Omental fat pad (tissue), 4 donors: ENCODE data around the gene EXPH5. TPM values are rescaled to one million over a fixed set of nuclear protein-coding genes. Genes with fewer than 3 reads are reported as not detected.

Experiments
- ATAC-seq: fragments of 150-250 bp; one replicate; pipeline ENCODE4 v1.9.1; 2016; ENCODE audit warnings: mild to moderate bottlenecking, moderate library complexity; ENCODE audit not compliant: low FRiP score
- DNase-seq: peaks from one replicate; pipeline ENCODE4 v3.0.0-alpha.2; 2019; ENCODE audit warnings: low spot score
- total RNA-seq, 4 donors: library from RNA; depleted of rRNA; stranded (reverse); fragments of >200 nt; gene quantifications; one replicate each; pipeline ENCODE4 v1.1.0, GENCODE V29; 2016
- TF ChIP-seq, protein P1 (sequence below), 3 donors: fragments of 450-650 bp; IDR thresholded peaks; one replicate each; pipeline ENCODE4 v1.5.1; 2016 to 2017; ENCODE audit warnings: antibody characterized with exemption in 3 of 3, mild to moderate bottlenecking in 3 of 3, moderate library complexity in 2 of 3

The EXPH5 gene
- total RNA-seq, 4 donors from 2014 or later, result 0.32 to 1.8 (median 0.71) TPM

DNA sequence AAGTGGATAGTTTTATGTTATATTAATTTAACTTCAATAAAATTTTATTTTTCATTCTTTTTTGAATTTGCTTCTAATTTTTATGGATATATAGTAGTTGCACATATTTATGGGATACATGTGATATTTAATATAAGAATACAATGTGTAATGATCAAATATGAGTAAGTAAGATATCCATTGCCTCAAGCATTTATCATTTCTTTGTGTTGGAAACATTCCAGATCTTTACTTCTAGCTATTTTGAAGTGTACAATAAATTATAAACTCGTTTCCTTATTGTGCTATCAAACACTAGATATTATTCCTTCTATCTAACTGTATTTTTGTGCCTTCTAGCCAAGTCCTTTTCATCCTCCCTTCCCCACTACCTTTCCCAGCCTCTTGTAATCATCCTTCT lies 17.0 kb downstream of the EXPH5 start:
- TF ChIP-seq, protein P1, sequence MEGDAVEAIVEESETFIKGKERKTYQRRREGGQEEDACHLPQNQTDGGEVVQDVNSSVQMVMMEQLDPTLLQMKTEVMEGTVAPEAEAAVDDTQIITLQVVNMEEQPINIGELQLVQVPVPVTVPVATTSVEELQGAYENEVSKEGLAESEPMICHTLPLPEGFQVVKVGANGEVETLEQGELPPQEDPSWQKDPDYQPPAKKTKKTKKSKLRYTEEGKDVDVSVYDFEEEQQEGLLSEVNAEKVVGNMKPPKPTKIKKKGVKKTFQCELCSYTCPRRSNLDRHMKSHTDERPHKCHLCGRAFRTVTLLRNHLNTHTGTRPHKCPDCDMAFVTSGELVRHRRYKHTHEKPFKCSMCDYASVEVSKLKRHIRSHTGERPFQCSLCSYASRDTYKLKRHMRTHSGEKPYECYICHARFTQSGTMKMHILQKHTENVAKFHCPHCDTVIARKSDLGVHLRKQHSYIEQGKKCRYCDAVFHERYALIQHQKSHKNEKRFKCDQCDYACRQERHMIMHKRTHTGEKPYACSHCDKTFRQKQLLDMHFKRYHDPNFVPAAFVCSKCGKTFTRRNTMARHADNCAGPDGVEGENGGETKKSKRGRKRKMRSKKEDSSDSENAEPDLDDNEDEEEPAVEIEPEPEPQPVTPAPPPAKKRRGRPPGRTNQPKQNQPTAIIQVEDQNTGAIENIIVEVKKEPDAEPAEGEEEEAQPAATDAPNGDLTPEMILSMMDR (IDR thresholded peaks at IDR 0.05), result no peak
- ATAC-seq (no peak), DNase-seq (no peak)

DNA sequence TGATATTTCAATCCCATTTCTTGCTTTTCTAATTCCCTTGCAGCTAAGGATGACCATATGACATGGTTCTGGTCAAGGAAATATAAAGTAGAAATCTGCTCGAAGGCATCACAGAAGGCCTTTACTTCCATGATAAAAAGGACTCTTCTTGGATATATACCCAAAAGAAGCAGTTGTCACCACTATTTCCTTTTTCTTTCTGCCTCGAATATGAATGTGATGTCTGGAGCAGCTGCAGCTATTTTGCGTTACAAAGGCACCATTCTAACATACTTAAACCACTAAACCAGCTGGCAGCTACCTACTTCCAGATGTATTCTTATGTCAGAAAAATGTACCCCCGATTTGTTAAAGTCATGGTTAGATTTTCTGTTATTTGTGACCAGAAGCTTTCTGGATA lies 18.9 kb downstream of the EXPH5 start:
- DNase-seq, result no peak

DNA sequence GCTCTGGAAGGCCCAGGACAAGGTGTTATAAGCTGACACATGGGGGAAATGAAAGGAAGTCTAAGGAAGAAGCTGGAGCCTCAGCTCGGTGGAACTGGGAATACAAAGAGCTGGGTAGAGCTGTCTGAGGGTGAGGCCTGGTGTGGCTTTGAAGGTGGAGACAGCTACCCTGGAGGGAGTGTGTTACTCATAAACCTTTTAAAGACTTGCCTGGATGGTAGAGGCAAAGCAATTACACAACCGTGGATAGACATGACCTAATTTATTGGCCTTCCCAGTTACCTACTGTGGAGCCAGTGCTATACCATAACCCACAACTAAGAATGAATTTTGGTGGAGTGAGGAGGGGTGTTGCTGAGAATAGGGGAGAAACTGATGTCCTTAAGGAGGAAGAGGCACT lies 22.6 kb downstream of the EXPH5 start:
- TF ChIP-seq, protein P1 (IDR thresholded peaks at IDR 0.05), result no peak
- DNase-seq (no peak), ATAC-seq (no peak)

More for the DNA sequence above, 18.9 kb downstream of the EXPH5 start:
- ATAC-seq, result no peak
- TF ChIP-seq, protein P1 (IDR thresholded peaks at IDR 0.05), result no peak

DNA sequence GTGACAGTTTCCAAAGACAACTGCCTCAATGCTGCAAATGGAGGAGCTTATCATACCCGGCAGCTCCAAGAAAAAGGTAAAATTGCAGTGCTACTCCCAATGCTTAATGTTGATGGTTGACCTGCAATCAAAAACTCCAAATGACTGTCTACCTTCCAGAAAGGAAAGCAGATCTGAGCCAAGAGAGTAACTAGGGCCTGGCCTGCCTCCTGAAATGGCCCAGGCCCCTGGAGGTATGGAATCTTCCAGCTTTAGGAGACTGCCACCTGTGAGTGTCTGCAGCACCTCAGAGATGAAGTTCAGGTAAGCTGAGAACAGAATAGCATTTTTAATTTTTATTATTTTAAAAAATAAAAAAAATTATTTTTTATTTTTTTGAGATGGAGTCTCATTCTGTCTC lies 23.7 kb downstream of the EXPH5 start:
- ATAC-seq (no peak), DNase-seq (no peak)
- TF ChIP-seq, protein P1 (IDR thresholded peaks at IDR 0.05), result no peak

DNA sequence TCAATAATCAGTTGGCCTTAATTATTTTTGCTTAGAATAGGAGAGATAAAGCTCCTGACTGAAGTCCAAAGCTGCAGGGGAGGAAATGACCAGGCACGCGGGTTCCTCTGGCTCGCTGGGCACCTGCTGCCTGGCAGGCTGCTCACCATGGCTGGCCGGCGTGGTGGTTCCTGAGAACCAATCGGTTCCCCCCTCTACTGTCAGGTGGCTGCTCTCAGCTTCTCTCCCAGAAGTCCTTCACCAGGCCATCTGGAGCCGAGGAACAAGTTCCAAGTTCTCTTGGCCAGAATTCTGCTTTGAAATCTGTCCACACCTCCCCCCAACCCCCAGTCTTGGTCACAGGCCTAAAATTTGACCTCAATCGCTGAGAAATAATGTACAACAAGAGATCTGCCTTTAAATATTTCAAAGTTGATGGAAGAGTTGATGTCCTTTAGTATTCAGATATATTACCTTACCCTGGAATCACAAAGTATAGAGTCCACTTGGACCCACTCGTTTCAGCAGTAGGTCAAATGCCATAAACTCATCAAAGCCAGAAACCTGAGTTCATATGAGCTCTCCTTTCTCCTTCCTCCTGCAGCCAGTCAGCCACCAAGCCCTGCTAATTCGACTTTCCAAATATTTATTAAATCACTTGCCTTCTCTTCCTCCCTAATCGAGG lies 25.2 kb downstream of the EXPH5 start:
- DNase-seq (no peak), ATAC-seq (no peak)
- TF ChIP-seq, protein P1 (IDR thresholded peaks at IDR 0.05), result no peak

DNA sequence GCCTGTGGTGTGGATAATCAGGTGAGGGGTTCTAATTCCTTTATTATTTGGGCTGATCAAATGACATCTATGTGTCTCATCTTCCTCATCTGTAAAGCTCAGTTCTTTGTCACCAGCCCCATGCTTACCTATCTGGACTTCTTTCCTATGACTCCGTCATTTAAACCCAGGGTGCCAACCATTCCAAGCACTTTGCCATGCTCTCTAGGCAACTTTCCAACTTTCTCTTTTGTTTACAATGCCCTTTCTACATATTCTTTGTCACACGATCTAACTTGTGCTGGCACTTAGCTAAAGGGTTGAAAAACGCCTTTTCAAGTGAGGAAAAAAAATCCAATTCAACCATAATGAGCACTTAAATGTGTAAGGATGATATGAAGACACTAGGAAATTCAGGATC lies 27.9 kb downstream of the EXPH5 start:
- TF ChIP-seq, protein P1 (IDR thresholded peaks at IDR 0.05), result no peak
- ATAC-seq (no peak), DNase-seq (no peak)
